Measurements from ENCODE around the gene ODAPH.
"Not testable (repeated sequence)": the region's sequence is repeated elsewhere in the genome, so short reads cannot be mapped to it uniquely, and the experiment has no call there.

Gene ODAPH

GRCh38 chr4:75555294-75556164, at the start of gene ODAPH:
Gene ODAPH (plus strand): TSS chr4:75556066. CDS start chr4:75556083, 17 bp downstream.
- H3K9me3 ChIP-seq (ENCODE audit: low read depth, low read length): no peaks in the 10 kb centered on the region
- DNase-seq (ENCODE audit: low read depth, low spot score): no peak
- no peak within 1 kb of the TSS for H3K9ac ChIP-seq (ENCODE audit: insufficient read length)
- TF ChIP-seq EZH2 (IDR thresholded peaks at IDR 0.05): no peak
- no peak for TF ChIP-seq POLR2AphosphoS5 (IDR thresholded peaks at IDR 0.05; ENCODE audit: borderline replicate concordance, low read depth, low read length)
- TF ChIP-seq FOXP2 (optimal IDR thresholded peaks at IDR 0.05; ENCODE audit: control extremely low read depth, extremely low read length, insufficient read depth): no peak
- no peak within 1 kb of the TSS for H3K27ac ChIP-seq
- H3K36me3 ChIP-seq (ENCODE audit: insufficient read depth, low read length): no peaks in the 10 kb centered on the region
- no peak within 1 kb of the TSS for H3K4me3 ChIP-seq

DNA sequence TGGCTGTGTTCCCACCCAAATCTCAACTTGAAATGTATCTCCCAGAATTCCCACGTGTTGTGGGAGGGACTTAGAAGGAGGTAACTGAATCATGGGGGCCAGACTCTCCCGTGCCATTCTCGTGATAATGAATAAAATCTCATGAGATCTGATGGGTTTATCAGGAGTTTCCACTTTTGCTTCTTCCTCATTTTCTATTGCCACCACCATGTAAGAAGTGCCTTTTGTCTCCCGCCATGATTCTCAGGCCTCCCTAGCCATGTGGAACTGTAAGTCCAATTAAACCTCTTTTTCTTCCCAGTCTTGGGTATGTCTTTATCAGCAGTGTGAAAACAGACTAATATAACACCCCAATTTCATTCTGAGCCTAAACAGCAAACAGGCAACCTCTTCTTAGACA, 46.3 kb upstream of the ODAPH start:
- not testable (repeated sequence) for H3K4me3 ChIP-seq; DNase-seq (ENCODE audit: low read depth, low spot score); H3K27ac ChIP-seq; H3K9me3 ChIP-seq (ENCODE audit: low read depth, low read length); H3K9ac ChIP-seq (ENCODE audit: insufficient read length)
- H3K36me3 ChIP-seq (ENCODE audit: insufficient read depth, low read length): peaks cover 74% of the 10 kb centered on the region

DNA sequence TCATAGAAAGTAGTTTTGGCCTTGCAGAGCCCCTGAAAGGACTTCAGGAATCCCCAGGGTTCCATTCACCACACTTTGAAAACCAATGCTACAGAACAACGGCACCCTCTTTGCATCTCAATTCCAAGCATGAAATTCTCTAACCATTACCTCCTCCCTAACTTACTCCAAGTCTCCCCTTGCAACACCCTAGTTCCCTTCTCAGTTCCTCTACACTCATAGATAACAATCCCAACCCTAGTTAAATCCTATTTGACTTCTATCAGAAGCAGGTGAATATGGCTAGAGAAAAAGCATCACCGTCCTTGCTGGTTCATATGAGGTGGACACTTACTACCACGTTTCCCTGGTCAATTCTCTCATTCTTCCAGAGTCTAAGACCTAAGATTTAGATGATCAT, 44.0 kb upstream of the ODAPH start:
- Histone ChIP-seq H3K9ac (ENCODE audit: insufficient read length) (no peak overlapping the region), H3K9me3 (ENCODE audit: low read depth, low read length) (0 out of 2 replicates have a peak, but pooled peaks cover 5% of the 10 kb centered on the region), H3K36me3 (ENCODE audit: insufficient read depth, low read length) (peaks cover 60% of the 10 kb centered on the region), H3K27ac (no peak overlapping the region), H3K4me3 (peak overlapping the region; percentile 89)
- DNase-seq (ENCODE audit: low read depth, low spot score): no peak
- no peak for TF ChIP-seq POLR2AphosphoS5 (IDR thresholded peaks at IDR 0.05; ENCODE audit: borderline replicate concordance, low read depth, low read length)
- TF ChIP-seq EZH2 (IDR thresholded peaks at IDR 0.05): no peak
- no peak for TF ChIP-seq FOXP2 (optimal IDR thresholded peaks at IDR 0.05; ENCODE audit: control extremely low read depth, extremely low read length, insufficient read depth)

GRCh38 chr4:75512386-75513211, 43.3 kb upstream of the ODAPH start:
- peak overlapping the region; percentile 85 for H3K9ac ChIP-seq (ENCODE audit: insufficient read length)
- DNase-seq (ENCODE audit: low read depth, low spot score): no peak
- H3K27ac ChIP-seq: no peak overlapping the region

DNA sequence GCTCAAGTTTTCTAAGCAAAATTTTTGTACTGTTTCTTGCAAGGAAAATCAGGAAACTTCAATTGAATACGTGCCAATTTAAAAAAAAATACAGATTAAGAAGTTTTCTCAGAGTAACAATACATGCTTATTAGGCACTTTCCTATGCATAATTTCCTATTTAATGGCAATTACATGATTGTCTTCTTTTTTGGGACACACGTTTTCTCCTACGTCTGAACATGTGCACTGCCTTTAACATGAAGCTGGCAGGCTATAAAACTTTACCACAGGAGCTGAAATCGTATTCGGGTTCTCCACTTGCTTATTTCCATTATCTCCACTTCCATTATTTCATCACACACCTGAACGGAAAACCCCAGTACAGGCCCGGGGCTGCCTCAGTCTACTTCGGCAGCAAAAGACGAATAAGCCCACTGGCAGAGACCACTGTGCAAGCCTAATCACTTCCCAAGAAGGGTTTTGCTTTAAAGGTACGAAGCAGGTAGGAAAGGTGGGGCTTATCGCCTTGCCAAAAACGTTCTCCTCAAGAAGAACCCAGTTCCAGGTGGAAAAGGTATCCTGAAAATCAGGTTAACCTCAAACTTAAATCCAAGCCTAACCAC, 42.2 kb upstream of the ODAPH start:
- Histone ChIP-seq H3K36me3 (ENCODE audit: insufficient read depth, low read length) (peaks cover 62% of the 10 kb centered on the region), H3K4me3 (peak overlapping the region; percentile 89), H3K9ac (ENCODE audit: insufficient read length) (peak overlapping the region; percentile 85), H3K9me3 (ENCODE audit: low read depth, low read length) (0 out of 2 replicates have a peak, but pooled peaks cover 5% of the 10 kb centered on the region), H3K27ac (peak overlapping the region; percentile 68)
- DNase-seq (ENCODE audit: low read depth, low spot score): no peak
- no peak for TF ChIP-seq FOXP2 (optimal IDR thresholded peaks at IDR 0.05; ENCODE audit: control extremely low read depth, extremely low read length, insufficient read depth)
- TF ChIP-seq EZH2 (IDR thresholded peaks at IDR 0.05): no peak
- TF ChIP-seq POLR2AphosphoS5 (IDR thresholded peaks at IDR 0.05; ENCODE audit: borderline replicate concordance, low read depth, low read length): no peak

More at GRCh38 chr4:75512386-75513211, 43.3 kb upstream of the ODAPH start:
- H3K4me3 ChIP-seq: peak overlapping the region; percentile 89
- H3K36me3 ChIP-seq (ENCODE audit: insufficient read depth, low read length): peaks cover 60% of the 10 kb centered on the region
- H3K9me3 ChIP-seq (ENCODE audit: low read depth, low read length): 0 out of 2 replicates have a peak, but pooled peaks cover 5% of the 10 kb centered on the region
- no peak for TF ChIP-seq POLR2AphosphoS5 (IDR thresholded peaks at IDR 0.05; ENCODE audit: borderline replicate concordance, low read depth, low read length)
- no peak for TF ChIP-seq FOXP2 (optimal IDR thresholded peaks at IDR 0.05; ENCODE audit: control extremely low read depth, extremely low read length, insufficient read depth)
- TF ChIP-seq EZH2 (IDR thresholded peaks at IDR 0.05): no peak

GRCh38 chr4:75514131-75514948, 41.5 kb upstream of the ODAPH start, which contains the start of the genes RCHY1 and THAP6:
Gene RCHY1 (minus strand): TSS chr4:75514403. CDS start chr4:75514286, 117 bp downstream.
Gene THAP6 (plus strand): TSS chr4:75514473. CDS start chr4:75515453, 980 bp downstream.
- peak within 1 kb of the TSS; percentile 74 for H3K27ac ChIP-seq
- peak; percentile 73 for DNase-seq (ENCODE audit: low read depth, low spot score)
- TF ChIP-seq EZH2 (IDR thresholded peaks at IDR 0.05): no peak
- peak; percentile 84 for TF ChIP-seq FOXP2 (optimal IDR thresholded peaks at IDR 0.05; ENCODE audit: control extremely low read depth, extremely low read length, insufficient read depth)
- TF ChIP-seq POLR2AphosphoS5 (IDR thresholded peaks at IDR 0.05; ENCODE audit: borderline replicate concordance, low read depth, low read length): peak; percentile 92
- H3K9me3 ChIP-seq (ENCODE audit: low read depth, low read length): 0 out of 2 replicates have a peak, but pooled peaks cover 5% of the 10 kb centered on the region
- peak within 1 kb of the TSS; percentile 89 for H3K9ac ChIP-seq (ENCODE audit: insufficient read length)
- peaks cover 61% of the 10 kb centered on the region for H3K36me3 ChIP-seq (ENCODE audit: insufficient read depth, low read length)
- H3K4me3 ChIP-seq: peak within 1 kb of the TSS; percentile 89

- no peak for TF ChIP-seq EZH2 (IDR thresholded peaks at IDR 0.05)
- TF ChIP-seq FOXP2 (optimal IDR thresholded peaks at IDR 0.05; ENCODE audit: control extremely low read depth, extremely low read length, insufficient read depth): no peak
- no peak for TF ChIP-seq POLR2AphosphoS5 (IDR thresholded peaks at IDR 0.05; ENCODE audit: borderline replicate concordance, low read depth, low read length)
- Histone ChIP-seq H3K9ac (ENCODE audit: insufficient read length) (peak overlapping the region; percentile 89), H3K36me3 (ENCODE audit: insufficient read depth, low read length) (peaks cover 54% of the 10 kb centered on the region), H3K27ac (peak overlapping the region; percentile 74), H3K4me3 (peak overlapping the region; percentile 89), H3K9me3 (ENCODE audit: low read depth, low read length) (0 out of 2 replicates have a peak, but pooled peaks cover 4% of the 10 kb centered on the region)
- no peak for DNase-seq (ENCODE audit: low read depth, low spot score)
These were observed 40.8 kb upstream of the ODAPH start for GRCh38 chr4:75514949-75515612.

Measured in SK-N-MC (cell line).